Suprapubic skin (tissue), 4 donors: ENCODE measurements around the gene LYST. TPM values are rescaled to one million over a fixed set of nuclear protein-coding genes. Genes with fewer than 3 reads are reported as not detected.

Experiments
- DNase-seq, 2 donors: peaks; one replicate each; pipeline ENCODE4 v3.0.0-alpha.2; 2019; ENCODE audit warnings: low spot score in 2 of 2
- H3K27ac ChIP-seq: fragments of 200-600 bp; sonication (generic); one replicate; pipeline ENCODE4 v1.5.1; 2019
- H3K27me3 ChIP-seq: fragments of 200-600 bp; sonication (generic); one replicate; pipeline ENCODE4 v1.5.1; 2019
- H3K36me3 ChIP-seq: fragments of 200-600 bp; sonication (generic); one replicate; pipeline ENCODE4 v1.5.1; 2019
- H3K4me1 ChIP-seq: fragments of 200-600 bp; sonication (generic); one replicate; pipeline ENCODE4 v1.5.1; 2019
- H3K4me3 ChIP-seq: fragments of 200-600 bp; sonication (generic); one replicate; pipeline ENCODE4 v1.5.1; 2019; ENCODE audit warnings: mild to moderate bottlenecking
- H3K9me3 ChIP-seq: fragments of 200-600 bp; sonication (generic); one replicate; pipeline ENCODE4 v1.5.1; 2019
- EP300 ChIP-seq: sonication (generic); formaldehyde crosslinking; IDR thresholded peaks from one replicate; pipeline ENCODE4 v1.6.1; 2017; ENCODE audit warnings: antibody characterized with exemption
- POLR2A ChIP-seq, 2 donors: fragments of 450-650 bp; IDR thresholded peaks; one replicate each; pipeline ENCODE4 v1.6.1; 2017; ENCODE audit warnings: antibody characterized with exemption in 2 of 2, mild to moderate bottlenecking in 2 of 2, moderate library complexity in 2 of 2
- POLR2AphosphoS5 ChIP-seq, 3 donors: sonication (generic); formaldehyde crosslinking; IDR thresholded peaks; one replicate each; pipeline ENCODE4 v1.6.1; 2017; ENCODE audit warnings: antibody characterized with exemption in 3 of 3
- WGBS: methylation state at CpG from one replicate; pipeline ENCODE4 v1.1.5; 2018; 5-methylcytosine and 5-hydroxymethylcytosine counted together
- total RNA-seq, 4 donors: library from RNA; depleted of rRNA; stranded (reverse); fragments of >200 nt; gene quantifications; one replicate each; pipeline ENCODE4 v1.1.0, GENCODE V29; 2016
- TF ChIP-seq, protein P1 (sequence below), 2 donors: fragments of 200-600 bp in 1 of 2; fragments of 450-650 bp in 1 of 2; sonication (generic) in 1 of 2; IDR thresholded peaks; one replicate each; pipeline ENCODE4 v1.5.1; 2016 to 2019; ENCODE audit warnings: antibody characterized with exemption in 2 of 2, mild to moderate bottlenecking in 1 of 2, moderate library complexity in 1 of 2

LYST gene
- total RNA-seq, 4 donors from 2014 or later, result 40.1 to 118 (median 68.8) TPM

DNA sequence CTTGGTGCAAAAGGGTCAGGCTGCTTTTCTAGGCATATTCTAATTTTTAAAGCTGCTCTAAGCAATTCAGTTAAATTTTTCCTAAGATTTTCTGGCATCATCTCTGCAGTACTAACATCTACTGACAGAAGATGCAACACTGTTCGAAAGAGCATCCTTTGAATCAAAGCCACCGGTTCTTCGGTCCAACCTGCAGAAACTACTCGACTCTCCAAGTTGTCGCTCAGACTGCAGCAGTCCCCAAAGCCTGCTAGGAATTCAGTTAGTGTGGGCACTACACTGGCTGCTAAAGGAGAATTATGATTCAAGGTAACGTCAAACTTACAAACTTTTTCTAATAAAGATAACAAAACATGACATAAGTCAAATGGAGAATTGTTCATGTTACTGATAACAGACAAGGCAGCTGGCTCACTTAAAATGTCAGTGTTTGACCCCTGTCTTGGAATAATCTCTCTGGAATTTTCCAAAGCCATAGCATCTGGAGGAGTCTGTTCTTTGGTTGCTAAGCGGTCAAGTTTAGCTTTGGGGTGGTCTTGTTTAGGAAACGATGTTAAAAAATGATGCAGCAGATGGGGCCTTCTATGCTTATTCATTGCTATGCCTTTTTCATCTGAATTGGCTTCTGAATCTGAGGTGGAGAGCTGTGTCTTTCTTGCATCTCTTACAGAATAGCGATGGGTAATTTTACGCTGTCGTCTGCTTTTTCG, 56.9 kb downstream of the LYST start:
- Histone ChIP-seq H3K36me3 (peaks cover 32% of the 10 kb centered on the region), H3K27me3 (no peaks in the 10 kb centered on the region), H3K9me3 (no peaks in the 10 kb centered on the region), H3K4me3 (no peak overlapping the region), H3K27ac (no peak overlapping the region), H3K4me1 (no peaks in the 10 kb centered on the region)
- TF ChIP-seq EP300 (no peak), POLR2AphosphoS5 (IDR thresholded peaks at IDR 0.05) (no peak), POLR2A (IDR thresholded peaks at IDR 0.05) (no peak)
- TF ChIP-seq, protein P1, sequence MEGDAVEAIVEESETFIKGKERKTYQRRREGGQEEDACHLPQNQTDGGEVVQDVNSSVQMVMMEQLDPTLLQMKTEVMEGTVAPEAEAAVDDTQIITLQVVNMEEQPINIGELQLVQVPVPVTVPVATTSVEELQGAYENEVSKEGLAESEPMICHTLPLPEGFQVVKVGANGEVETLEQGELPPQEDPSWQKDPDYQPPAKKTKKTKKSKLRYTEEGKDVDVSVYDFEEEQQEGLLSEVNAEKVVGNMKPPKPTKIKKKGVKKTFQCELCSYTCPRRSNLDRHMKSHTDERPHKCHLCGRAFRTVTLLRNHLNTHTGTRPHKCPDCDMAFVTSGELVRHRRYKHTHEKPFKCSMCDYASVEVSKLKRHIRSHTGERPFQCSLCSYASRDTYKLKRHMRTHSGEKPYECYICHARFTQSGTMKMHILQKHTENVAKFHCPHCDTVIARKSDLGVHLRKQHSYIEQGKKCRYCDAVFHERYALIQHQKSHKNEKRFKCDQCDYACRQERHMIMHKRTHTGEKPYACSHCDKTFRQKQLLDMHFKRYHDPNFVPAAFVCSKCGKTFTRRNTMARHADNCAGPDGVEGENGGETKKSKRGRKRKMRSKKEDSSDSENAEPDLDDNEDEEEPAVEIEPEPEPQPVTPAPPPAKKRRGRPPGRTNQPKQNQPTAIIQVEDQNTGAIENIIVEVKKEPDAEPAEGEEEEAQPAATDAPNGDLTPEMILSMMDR (IDR thresholded peaks at IDR 0.05), result no peak
- no peak for DNase-seq
- WGBS, result 93% methylated on average over 12 of the region's 12 CpGs

DNA sequence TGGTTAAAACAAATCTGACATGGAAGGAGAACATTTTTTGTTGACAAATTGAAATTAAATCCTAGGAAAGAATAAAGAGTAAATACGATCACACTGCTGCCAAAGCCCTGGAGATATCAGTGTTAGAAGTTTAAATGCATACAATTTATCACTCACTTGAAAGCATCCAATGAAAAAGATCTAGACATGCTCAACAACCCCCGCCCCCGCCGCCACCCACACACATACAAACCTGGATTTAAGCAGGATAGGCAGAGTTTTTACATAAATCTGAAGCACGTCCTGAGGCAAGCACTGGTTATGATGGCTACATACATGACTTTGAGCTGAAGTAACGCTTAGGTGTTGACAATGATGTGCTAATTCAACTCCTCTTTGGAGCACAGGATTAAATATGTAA, 58.5 kb downstream of the LYST start:
- Histone ChIP-seq H3K27me3 (no peaks in the 10 kb centered on the region), H3K4me1 (no peaks in the 10 kb centered on the region), H3K9me3 (no peaks in the 10 kb centered on the region), H3K36me3 (peaks cover 36% of the 10 kb centered on the region), H3K4me3 (no peak overlapping the region), H3K27ac (no peak overlapping the region)
- TF ChIP-seq POLR2AphosphoS5 (IDR thresholded peaks at IDR 0.05), result no peak
- no peak for TF ChIP-seq POLR2A (IDR thresholded peaks at IDR 0.05)
- TF ChIP-seq EP300, result no peak
- TF ChIP-seq, protein P1 (IDR thresholded peaks at IDR 0.05), result no peak
- WGBS, result 90% methylated on average over 6 of the region's 6 CpGs
- no peak for DNase-seq

DNA sequence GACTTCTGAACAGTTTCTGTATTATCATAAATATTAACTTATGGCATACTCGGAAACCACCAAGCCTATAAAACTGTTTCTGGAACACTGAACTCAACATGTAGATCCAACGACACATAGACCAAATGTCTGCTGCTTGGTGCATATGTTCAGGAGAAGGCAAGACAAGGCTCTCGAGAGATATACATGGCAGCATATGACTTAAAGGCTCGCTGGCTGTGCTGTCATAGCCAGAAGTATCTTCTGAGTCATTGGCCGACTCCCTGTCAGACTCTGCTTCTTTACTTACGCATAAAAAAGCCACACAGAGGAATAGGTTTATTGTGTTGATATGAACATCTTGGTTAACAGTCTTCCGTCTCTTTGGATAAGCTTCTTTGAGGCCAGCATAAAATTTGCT, 60.6 kb downstream of the LYST start:
- no peaks in the 10 kb centered on the region for H3K4me1 ChIP-seq
- WGBS, result 93% methylated on average over 7 of the region's 7 CpGs
- DNase-seq, result no peak
- H3K27ac ChIP-seq, result no peak overlapping the region
- TF ChIP-seq POLR2A (IDR thresholded peaks at IDR 0.05), result no peak
- TF ChIP-seq POLR2AphosphoS5 (IDR thresholded peaks at IDR 0.05), result no peak
- no peak for TF ChIP-seq EP300
- no peak overlapping the region for H3K4me3 ChIP-seq
- no peaks in the 10 kb centered on the region for H3K9me3 ChIP-seq
- H3K36me3 ChIP-seq, result peaks cover 43% of the 10 kb centered on the region
- H3K27me3 ChIP-seq, result no peaks in the 10 kb centered on the region

DNA sequence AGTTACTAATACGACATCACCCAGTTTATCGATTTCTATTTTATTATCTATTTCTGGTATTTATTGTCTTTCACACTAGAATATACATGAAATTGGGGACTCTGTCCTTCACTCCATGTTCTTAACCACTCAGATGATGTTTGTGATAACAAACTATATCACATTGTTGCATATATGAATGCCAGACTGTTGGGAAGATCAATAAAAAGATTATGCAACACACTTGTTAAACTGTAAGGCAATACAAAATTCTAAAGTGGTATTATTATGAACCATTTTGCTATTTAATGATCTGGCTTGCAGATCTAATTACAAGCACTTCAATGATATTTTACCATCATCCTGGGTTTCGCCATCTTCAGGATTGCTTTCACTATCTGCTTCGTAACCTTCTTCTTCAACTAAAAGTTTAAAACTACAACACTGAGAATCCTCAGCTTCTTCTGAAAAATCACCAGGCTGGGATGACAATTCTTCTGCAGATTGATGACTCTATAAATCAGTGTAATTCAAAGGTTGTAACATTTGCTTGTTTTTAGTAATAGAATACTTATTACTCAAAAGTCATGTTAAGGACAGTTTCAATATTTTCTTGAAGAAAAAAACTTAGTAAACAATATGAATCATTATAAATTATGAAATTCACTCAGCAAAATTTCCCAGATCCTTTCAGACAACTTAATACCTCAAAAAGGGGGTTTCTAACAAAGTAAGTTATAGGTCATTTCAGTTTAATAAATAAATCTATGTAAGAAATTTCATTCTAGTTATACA, 63.9 kb downstream of the LYST start:
- no peaks in the 10 kb centered on the region for H3K27me3 ChIP-seq
- H3K4me1 ChIP-seq, result no peaks in the 10 kb centered on the region
- H3K27ac ChIP-seq, result no peak overlapping the region
- H3K4me3 ChIP-seq, result no peak overlapping the region
- no peak for TF ChIP-seq POLR2A (IDR thresholded peaks at IDR 0.05)
- DNase-seq, result no peak
- peaks cover 27% of the 10 kb centered on the region for H3K36me3 ChIP-seq
- no peaks in the 10 kb centered on the region for H3K9me3 ChIP-seq
- 92% methylated on average over 4 of the region's 4 CpGs for WGBS

DNA sequence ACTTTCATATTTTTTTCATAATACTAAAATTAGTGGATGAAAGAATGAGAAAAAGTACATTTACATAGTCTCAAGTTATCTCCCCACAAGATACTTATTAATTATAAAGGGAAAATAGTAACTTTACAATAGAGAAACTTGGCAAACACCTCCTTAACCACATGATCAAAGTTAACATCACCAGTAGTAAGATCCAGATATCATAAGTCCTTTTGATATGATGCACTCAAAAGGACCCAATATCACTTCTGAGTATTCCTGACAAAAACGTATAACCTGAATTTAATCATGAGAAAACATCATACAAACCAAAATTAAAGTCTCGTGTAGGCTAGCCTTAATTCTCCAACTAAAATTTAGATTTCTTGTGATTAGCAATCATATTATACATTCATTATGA, 67.4 kb downstream of the LYST start:
- no peaks in the 10 kb centered on the region for H3K9me3 ChIP-seq
- H3K4me1 ChIP-seq, result no peaks in the 10 kb centered on the region
- no peak for DNase-seq
- no peaks in the 10 kb centered on the region for H3K27me3 ChIP-seq
- no peak overlapping the region for H3K27ac ChIP-seq
- TF ChIP-seq POLR2A (IDR thresholded peaks at IDR 0.05), result no peak
- TF ChIP-seq, protein P1 (IDR thresholded peaks at IDR 0.05), result no peak
- no peak for TF ChIP-seq EP300
- TF ChIP-seq POLR2AphosphoS5 (IDR thresholded peaks at IDR 0.05), result no peak
- no peak overlapping the region for H3K4me3 ChIP-seq
- WGBS, result 92% methylated on average over 2 of the region's 2 CpGs
- peaks cover 35% of the 10 kb centered on the region for H3K36me3 ChIP-seq

DNA sequence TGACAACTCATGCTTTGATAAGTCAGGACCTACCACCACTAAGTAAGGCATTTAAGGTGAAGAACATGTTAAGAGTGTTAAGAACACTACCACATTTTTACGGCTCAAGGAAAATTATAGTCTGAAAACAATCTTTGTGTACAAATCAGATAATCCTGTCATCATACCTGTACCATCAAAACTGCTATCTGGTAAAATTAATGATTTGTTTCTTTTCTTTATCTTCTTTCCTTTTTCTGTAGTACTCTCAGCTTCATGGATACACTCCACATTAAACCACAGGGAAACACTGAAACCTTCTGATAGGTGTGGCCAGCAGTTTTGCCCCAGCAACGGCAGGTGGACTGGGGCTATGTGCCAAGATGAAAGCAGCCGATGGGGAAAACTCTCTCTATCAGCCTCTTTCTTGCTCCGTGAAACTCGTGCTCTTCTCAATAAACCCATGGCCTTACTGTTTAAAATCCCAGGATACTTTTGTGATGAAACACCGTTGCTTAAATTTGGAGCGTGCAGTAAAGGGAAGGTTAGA, 75.1 kb downstream of the LYST start:
- H3K9me3 ChIP-seq, result no peaks in the 10 kb centered on the region
- 93% methylated on average over 7 of the region's 7 CpGs for whole genome bisulfite sequencing

More for the DNA sequence above, 75.1 kb downstream of the LYST start:
- TF ChIP-seq, protein P1 (IDR thresholded peaks at IDR 0.05), result no peak
- TF ChIP-seq POLR2A (IDR thresholded peaks at IDR 0.05), result no peak
- no peak for TF ChIP-seq POLR2AphosphoS5 (IDR thresholded peaks at IDR 0.05)
- no peak for TF ChIP-seq EP300
- Histone ChIP-seq H3K36me3 (peaks cover 60% of the 10 kb centered on the region), H3K27ac (no peak overlapping the region), H3K4me3 (no peak overlapping the region), H3K4me1 (no peaks in the 10 kb centered on the region), H3K27me3 (no peaks in the 10 kb centered on the region)
- DNase-seq, result no peak
